GM21515 (cell line): ENCODE measurements around the gene HOXB4.

Experiments used
- ATAC-seq: cut with Tn5 transposase; IDR thresholded peaks from one replicate; pipeline ENCODE4 v1.9.1; 2021; ENCODE audit not compliant: unreplicated experiment

HOXB4 gene

DNA sequence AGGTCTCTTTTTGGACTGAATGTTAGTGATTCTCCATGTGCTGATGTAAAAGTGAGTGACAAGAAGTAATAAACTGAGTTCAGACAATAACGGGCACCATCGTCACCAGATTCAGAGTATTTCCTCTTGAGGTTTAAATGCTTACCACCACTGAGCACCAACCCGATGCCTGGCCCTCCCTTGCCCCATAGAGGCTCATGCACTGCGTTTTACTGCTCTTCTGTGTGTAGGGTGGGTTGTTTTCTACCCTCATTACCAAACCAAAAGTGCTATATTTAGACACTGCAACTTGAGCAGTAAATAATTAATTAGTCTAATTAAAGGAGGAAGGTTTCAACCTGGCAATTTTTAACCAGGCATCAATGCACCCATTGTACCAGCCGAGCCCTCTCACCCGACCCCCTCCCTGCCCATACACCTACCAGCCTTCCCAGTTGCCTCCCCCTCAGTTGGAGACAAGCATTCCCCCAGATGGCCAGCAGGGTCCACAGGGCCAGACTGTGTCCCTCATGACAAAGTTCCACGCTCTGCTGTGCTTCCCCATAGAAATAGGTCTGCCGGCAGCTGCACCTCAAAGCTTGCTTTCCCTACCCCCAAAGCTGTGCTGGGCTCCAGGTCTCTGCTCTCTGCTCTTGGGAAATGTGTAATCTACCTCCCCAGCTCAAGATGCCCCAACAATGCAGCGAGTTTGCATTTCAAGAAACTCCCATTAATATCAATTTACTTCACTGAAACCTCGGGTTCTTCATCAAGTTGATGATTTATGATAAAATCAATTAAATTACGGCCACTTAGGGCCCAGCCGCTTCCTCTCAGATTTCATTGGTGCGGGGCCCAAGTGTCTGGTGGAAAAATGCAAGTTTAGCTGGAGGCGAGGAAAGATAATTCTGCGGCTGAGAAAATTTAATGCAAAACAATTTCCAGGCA, 16.0 kb downstream of the HOXB4 start:
- no peak for ATAC-seq

DNA sequence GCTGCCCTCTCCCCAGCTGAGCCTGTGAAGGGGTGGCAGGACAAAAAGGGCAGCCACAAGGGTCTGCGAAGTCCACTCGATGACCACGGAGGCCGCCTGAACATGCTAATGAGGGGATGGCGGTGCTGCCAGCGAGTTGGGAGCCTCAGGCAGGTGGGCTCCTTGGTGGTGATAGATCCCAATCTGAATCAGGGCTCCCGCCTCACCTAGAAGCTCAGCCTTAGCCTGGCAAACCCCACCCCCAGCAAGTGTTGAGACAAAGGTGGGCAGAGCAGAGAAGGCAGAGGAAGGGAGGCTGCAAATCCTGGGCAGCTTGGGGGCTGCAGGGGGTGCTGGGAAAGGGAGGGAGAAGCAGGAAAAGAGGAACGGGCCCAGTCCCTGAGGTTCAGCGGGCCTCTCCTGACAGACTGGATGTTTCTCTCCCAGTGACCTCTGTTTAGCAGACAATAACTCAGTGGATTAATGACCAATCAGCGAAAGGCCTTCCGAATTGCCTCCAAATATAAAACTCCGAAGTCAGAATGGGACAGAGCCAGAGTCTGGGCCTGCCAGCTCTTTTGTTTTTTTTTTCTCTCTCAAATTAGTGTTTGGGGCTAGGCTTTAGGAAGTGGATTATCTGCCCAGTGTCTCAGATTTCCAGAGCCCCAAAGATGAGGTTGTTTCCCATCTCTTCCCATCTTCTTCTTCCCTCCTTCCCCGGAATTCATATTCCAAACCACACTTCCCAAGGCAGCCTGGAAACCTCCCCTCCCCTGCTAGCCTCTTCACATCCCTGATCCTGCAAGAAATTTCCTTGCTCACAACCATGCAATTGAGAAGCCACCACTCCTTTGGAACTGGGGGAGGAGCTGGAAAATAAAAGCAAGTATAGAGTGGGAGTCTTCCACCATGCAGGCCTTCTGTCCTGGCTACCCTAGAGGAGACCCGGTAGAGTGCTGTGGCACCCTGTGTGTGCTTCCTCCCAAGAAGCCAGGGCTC, 18.0 kb downstream of the HOXB4 start:
- no peak for ATAC-seq

DNA sequence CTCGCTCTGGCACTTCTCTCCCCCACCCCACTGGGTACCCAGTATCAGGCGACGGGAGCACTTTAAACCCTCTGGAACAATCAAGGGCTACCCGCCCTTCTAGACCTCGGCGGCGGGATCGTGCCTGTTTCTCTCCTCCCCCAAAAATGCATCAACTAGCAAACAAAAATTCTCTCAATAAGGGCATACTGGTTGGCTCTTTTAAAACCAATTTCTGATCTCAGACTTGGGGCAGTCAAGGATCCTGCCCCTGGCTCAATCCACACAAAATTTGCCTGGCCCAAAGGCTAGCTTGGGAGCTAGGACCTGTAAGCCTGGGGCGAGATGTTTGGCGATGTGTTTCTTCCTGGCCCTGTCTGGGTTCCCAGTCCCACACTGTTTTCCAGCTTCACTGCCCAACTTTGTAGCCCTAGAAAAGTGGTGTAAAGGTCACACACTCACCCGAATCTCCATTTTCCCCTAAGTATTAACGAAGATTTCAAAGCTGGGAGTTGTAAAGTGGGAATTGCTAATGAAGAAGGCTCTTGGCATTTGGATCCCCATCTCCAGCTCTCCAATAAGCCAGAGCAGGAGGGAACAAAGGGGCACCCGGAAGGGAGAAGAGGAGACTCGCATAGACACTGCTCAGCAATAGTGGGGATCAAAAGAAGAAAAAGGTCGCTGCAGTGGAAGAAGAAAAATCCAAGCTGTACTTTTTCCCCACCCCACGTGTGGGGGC, 18.9 kb downstream of the HOXB4 start:
- ATAC-seq = no peak

DNA sequence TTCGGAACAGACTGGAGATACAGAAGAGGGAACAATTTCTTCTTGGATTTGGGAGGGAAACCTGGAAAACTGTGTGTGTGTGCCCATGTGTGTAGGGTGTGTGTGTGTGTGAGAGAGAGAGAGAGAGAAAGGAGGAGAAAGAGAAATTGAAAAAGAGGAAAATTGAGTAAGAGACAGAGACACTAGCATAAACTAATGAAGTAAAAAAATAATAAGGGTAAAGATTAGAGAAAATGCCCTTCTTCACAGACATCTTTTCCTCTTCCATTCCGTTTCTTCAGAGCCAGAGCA, 19.4 kb downstream of the HOXB4 start:
- ATAC-seq = no peak

DNA sequence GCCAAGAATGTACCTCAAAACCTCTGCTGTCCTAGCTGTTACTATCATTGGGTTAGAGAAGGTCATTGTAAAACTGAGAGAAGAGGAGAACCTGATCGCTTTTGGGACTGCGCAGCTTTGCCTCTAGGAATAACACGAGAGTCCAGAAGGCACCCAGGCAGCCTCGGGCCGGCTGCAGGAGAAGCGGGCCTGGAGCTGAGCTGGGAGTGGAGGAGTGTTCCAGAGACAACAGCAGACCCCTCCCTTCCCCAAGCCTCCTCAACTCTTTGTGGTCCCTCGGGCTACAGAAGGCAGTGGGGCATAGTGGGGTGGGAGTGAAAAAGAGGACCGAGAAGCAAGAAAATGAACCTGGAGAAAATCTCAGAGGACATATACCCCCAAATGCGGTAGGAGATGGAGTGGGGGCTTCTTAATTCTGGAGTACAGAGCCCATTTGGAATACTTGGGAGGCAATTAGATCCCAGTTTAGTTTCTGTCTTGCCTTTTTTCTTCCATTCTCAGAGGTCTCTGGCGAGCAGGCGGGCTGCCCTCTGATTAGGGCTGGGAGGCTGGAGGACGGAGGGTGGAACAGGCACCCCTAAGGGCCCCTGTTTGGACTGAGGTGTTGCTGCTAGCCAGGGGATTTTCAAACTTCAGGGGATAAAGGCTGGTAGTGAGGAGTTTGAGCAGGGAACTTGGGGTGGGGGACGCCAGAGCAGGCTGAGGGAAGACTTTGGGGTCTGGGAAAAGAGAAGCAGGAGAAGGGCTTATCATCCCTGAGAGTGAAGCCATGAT, 19.9 kb downstream of the HOXB4 start:
- no peak for ATAC-seq

DNA sequence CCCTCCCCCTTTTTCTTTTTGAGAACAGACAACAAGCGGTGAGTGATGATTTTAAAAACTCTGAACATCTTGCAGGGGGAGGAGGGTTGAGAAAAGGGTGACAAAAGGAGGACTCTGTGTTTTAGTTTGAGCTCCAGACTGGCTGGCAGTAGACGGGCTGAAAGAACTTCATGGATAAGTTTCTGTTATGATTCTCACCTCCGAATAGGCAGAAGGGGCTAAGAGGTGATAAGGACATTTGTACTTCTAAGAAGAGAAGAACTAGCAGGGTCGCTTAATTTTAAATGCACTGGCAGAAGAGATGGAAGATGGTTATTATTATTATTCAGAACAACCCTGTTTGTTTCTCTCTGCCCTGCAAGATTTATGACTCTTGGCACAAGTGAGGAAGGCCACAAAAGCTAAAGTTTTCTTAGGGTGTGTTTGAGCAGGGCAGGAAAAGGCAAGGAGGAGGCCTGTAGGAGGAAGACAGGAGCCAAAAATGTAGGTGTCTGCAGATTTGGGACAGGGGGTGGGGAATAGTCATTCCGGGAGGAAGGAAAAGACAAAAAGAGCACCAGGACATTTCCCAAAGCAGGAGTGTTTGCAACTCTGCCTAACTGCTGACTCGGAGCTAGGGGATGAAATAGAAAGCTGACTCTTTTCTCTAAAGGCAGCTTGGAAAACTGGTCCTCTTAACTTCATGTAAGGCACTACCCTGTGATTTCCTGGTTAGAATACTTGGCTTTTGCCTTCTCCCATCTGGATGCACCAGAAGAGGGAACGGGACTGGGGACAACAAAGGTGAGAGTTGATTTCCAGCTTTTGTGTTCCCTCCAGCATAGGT, 21.4 kb downstream of the HOXB4 start:
- ATAC-seq = no peak

DNA sequence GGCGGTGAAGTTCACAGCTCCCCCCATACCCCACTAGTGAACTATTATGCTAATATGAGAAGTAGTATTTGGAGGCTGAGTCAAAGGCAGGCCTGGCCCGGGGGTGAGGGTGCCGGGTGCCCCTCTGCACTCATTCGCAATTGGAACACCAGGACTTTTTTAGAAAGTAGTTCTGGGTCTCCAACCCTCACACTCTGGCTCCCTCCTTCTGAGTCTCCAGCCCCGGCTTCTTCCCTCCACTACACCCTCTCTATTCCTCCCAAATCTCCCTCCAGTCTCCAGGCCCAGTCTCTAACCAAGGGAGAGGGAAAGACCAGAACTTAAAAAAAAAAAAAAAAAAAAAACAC, 21.9 kb downstream of the HOXB4 start:
- no peak for ATAC-seq

DNA sequence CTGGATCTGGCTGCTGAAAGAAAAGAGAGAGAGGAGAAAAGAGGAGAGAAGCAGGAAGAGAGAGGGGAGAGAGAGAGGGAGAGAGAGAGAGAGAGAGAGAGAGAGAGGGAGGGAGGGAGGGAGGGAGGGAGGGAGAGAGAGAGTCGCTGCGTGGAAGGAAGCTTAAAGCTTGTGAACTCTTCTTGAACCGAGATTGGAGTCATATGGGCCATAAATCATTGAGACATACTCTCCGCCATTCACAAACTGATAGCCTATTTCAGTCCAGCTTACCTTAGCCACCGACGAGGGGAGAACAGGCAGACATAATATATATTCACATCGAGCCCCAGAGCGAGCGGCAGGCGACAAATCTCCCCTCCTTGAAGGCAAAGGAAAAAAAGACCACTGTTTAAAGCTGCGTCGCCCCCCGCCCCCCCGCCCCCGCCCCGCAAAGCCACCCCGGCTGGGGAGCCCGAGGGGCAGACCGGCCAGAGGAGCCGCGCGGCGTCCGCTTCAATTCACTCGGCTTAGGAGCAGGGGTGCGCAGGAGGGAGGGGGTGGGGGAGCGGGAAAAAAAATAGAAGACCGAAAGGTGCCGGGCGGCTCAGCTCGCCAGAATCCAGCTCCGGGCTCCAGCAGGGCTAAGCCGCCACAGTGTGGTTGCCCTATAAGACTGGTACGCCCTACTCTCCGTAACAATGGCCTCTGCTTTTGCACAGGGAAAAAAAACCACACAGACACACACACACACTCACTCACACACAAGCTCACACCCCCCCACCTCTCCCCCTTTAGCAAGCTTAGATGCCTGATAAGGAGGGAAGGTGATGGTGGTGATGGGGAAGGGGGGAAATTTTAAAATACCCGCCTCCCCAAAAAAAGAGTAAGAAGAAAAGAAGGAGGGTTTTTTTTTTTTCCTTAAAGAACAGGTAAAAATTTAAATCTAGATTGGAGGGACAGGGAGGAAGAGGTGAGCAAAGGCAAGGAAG, 22.6 kb downstream of the HOXB4 start:
- no peak for ATAC-seq

DNA sequence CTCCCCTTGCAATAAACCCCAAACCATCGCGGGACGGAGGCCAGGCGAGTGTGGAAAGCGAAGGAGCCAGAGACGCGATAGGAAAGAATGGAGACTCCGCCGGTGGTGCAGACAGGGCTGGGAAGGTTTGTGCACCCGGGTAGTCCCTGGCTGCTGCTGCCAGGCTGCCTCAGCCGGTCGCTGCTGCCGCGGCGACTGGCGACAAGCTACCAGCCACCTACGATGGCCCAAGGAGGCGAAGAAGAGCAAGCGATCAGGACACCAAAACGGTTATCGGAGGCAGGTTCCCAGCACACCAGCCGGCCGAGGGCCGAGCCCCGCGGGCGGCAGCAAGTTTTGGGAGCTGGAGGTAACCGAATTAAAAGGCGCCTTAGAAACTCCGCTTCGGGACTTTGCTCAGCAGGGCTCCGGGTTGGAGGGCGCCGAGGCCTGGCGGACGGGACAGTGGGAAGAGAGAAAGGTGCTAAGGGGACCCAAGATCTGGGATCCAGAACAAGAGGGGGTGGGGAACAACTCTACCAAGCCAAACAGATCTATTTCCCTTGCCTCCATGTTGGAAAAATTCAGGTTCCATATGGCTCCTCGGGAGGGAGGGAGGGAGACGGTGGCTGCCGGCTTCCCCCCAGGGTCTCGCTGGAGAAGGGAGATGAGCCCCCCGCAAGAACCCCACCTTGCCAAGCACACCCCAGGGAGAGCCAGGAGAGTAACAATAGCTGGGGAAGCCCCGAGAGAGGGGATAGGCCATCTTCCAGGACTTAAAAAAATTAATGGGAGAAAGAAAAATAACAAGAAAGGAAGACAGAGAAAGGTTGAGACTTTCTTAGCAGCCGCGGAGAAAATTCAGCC, 23.5 kb downstream of the HOXB4 start:
- ATAC-seq = no peak

DNA sequence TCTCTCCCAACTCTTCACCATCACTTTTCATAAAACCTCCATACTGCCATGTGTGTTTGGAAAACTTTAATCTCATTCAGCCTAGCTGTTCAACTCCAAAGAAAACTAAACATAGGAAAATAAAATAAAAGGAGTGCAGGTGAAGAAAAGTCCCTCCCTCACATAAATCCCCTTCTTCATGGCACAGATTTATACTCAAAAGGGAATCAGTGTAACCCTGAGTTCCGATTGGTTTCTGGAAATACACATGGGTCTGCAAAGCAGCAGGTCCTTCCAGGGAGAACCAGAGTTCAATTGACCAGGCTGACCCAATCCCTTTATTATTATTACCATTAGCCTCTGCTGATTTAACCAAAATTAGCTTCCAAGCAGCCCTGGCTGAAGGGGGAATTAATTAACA, 24.3 kb downstream of the HOXB4 start:
- ATAC-seq = no peak

DNA sequence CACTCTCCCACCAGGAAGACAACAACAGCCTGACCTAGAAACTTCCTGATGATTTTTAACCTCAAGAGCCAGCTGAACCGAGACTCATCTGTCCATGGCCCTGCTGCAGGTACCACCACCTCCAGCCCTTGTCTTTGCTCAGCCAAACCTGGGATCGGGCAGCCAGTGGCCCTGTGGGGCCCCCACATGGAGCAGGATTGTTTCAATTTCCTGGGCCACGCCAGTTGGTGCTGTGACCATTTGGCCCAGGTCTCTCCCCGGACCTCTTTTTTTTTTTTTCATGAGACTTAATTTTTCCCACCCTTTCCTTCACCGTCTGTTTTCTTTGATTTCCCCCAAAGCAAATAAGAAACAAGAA, 25.0 kb downstream of the HOXB4 start:
- ATAC-seq = no peak

DNA sequence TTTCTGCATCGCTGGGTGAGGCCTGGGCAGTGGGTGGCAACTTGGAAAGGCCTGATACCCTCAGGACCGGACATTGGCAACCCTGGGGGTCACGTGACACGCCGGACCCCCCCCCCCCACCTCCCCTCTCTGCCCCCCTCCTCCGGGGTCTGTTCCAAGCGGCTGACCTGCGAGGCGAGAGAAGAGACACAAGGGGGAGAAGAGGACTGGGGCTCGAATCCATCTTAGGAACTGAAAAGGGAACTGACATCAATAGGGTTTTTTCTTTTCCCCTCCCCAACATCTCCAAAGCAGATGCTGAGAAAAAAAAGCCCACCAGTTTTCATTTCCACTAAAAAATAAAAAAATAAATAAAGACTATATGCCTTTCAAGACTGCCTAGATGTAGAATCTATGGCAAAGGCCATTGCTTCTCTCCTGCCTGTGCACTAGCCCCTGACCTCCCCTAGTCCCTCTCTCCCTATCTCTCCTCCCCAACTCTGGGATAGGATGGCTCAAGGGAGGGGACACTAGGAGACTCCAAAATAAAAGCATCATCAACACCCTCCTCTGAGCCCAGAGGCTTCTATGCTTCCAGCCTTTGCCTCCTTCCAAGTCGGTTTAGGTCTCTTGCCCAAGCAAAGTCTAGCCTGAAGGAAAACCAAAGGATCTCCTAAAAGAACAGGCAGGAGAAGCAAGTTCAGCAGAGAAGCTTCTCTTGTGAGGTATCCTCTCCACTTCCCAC, 25.5 kb downstream of the HOXB4 start:
- ATAC-seq = no peak

DNA sequence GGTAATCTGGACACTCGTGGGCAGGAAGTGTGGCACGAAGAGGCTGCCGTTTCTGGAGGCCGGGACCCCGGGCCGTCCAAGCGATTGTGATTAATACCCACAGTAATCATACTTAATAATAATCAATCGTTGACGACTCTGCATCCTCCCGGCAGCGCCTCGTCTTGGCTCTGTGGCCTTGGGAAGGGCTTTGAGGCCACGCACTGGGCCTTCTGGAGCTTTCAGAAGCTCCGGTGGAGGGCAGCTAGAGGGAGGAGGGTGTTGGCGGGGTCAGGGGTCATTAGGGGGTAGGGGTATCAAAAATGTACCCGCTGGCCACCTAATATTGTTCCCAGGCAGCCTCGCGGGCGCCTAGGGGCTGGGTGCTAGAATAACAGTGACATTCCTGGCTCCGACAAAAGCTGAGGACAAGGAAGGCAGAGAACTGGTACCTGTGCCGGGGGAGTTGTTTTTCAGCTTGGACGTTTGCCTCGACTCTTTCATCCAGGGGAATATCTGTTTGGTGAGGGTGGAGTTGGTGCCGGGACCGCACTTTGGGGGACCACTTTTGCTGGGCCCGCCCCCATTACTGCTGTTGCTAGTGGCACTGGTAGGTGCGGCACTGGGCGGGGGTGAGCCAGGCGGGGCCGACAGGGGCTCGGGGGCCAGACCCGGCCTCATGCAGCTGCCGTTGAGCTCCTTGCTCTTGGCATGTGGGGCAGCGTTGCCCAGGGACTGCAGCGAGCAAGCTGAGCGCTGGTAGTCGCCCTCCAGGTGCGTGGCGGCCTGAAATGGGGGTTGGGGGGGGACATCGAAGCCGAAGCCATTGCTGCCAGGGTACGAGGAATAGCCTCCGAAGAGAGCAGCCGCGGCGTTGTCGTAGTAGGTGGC, 26.3 kb downstream of the HOXB4 start:
- no peak for ATAC-seq

DNA sequence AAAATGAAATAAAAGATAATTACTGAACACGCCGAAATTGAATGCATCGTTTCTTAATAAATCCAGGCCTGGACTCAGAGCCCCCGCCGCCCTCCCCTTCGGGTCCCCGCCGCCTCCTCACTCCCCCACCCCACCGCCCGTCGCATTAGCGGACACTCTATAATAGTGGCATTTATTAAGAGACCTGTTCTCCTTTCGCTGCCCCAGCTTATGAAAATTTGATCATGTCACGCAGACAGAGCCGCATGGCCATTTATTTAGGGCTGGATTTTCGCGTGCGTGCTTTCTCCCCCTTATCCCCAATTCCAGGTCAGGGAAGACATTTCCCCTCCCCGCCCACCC, 27.0 kb downstream of the HOXB4 start:
- no peak for ATAC-seq

DNA sequence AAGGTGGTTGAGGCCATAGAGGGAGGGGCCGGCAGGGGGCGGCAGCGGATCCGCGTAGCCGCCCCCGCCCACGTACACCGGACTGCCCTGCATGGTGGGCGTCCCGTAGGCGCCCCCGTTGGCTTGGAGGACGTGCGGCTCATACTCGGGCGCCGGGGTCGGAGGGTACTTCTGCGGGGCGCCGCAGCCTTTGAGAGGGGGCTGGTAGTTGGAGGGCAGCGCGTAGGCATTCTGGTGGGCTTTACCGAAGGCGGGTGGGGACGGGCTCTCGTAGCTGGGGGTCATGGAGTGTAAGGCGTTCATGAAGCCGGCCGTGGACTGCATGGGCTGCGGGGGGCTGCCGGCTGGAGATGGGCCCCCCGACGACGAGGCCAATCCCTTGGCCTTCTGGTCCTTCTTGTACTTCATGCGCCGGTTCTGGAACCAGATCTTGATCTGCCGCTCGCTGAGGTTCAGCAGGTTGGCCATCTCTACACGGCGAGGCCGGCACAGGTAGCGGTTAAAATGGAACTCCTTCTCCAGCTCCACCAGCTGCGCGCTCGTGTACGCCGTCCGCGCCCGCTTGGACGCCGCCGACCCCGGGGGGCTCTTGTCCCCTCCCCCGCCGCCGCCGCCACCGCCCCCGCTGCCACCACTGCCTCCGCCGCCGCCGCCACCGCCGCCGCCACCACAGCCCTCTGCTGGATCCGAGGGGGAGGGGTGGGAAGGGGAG, 27.5 kb downstream of the HOXB4 start:
- ATAC-seq = no peak
